Tibial nerve (tissue), 4 donors: ENCODE measurements around the gene MYO3B. TPM values are rescaled to one million over a fixed set of nuclear protein-coding genes. Genes with fewer than 3 reads are reported as not detected.

Experiments
- DNase-seq, 2 donors: peaks; one replicate each; pipeline ENCODE4 v3.0.0-alpha.2; 2019; ENCODE audit warnings: low spot score in 2 of 2
- H3K27ac ChIP-seq, 4 donors: fragments of 200-600 bp; sonication (generic) in 3 of 4; one replicate each; pipeline ENCODE4 v1.5.1; 2017 to 2019; ENCODE audit warnings: mild to moderate bottlenecking in 1 of 4
- H3K27me3 ChIP-seq, 2 donors: fragments of 200-600 bp; sonication (generic) in 1 of 2; one replicate each; pipeline versions ENCODE4 v1.5.1 to v1.6.0; 2017 to 2019
- H3K36me3 ChIP-seq, 3 donors: fragments of 200-600 bp; sonication (generic); one replicate each; pipeline ENCODE4 v1.5.1; 2018 to 2019
- H3K4me1 ChIP-seq, 4 donors: fragments of 200-600 bp; sonication (generic) in 3 of 4; one replicate each; pipeline ENCODE4 v1.5.1; 2017 to 2019
- H3K4me3 ChIP-seq, 4 donors: fragments of 200-600 bp; sonication (generic) in 3 of 4; one replicate each; pipeline ENCODE4 v1.5.1; 2017 to 2019; ENCODE audit warnings: mild to moderate bottlenecking in 1 of 4, moderate library complexity in 1 of 4
- H3K9me3 ChIP-seq, 4 donors: fragments of 200-600 bp; sonication (generic) in 3 of 4; one replicate each; pipeline ENCODE4 v1.5.1; 2017 to 2019
- CTCF ChIP-seq, 5 experiments: fragments of 200-600 bp in 3 of 5; fragments of 450-650 bp in 2 of 5; sonication (generic) in 3 of 5; IDR thresholded peaks; one replicate each; pipeline ENCODE4 v1.5.1; 2016 to 2019; ENCODE audit warnings: antibody characterized with exemption in 5 of 5, mild to moderate bottlenecking in 3 of 5, moderate library complexity in 2 of 5
- EP300 ChIP-seq, 2 donors: sonication (generic); formaldehyde crosslinking; IDR thresholded peaks; one replicate each; pipeline ENCODE4 v1.6.1; 2017; ENCODE audit warnings: antibody characterized with exemption in 2 of 2, mild to moderate bottlenecking in 1 of 2
- POLR2A ChIP-seq, 2 donors: fragments of 450-650 bp; IDR thresholded peaks; one replicate each; pipeline ENCODE4 v1.6.1; 2017; ENCODE audit warnings: antibody characterized with exemption in 2 of 2, mild to moderate bottlenecking in 2 of 2, moderate library complexity in 2 of 2
- WGBS, 2 donors: methylation state at CpG; one replicate each; pipeline ENCODE4 v1.1.5; 2018; 5-methylcytosine and 5-hydroxymethylcytosine counted together
- total RNA-seq, 4 donors: library from RNA; depleted of rRNA; stranded (reverse); fragments of >200 nt; gene quantifications; one replicate each; pipeline ENCODE4 v1.1.0, GENCODE V29; 2016

The MYO3B gene
- total RNA-seq, 4 donors from 2014 or later: 0.22 to 0.63 (median 0.39) TPM; not detected in 1

GRCh38 chr2:170350929-170351826 is 173.2 kb downstream of the MYO3B start:
- no peak for DNase-seq
- H3K36me3 ChIP-seq: no peaks in the 10 kb centered on the region
- no peaks in the 10 kb centered on the region for H3K27me3 ChIP-seq
- no peak overlapping the region for H3K4me3 ChIP-seq
- WGBS, 2 donors: 67 to 68% methylated on average over 4 of the region's 4 CpGs
- no peaks in the 10 kb centered on the region for H3K4me1 ChIP-seq
- no peak for TF ChIP-seq CTCF (IDR thresholded peaks at IDR 0.05)
- TF ChIP-seq EP300 (IDR thresholded peaks at IDR 0.05): no peak
- no peak for TF ChIP-seq POLR2A (IDR thresholded peaks at IDR 0.05)
- no peaks in the 10 kb centered on the region for H3K9me3 ChIP-seq
- H3K27ac ChIP-seq: no peak overlapping the region

GRCh38 chr2:170353723-170354122 is 175.8 kb downstream of the MYO3B start:
- no peak overlapping the region for H3K27ac ChIP-seq
- no peaks in the 10 kb centered on the region for H3K9me3 ChIP-seq
- 84 to 94% methylated on average over 2 of the region's 2 CpGs for WGBS, 2 donors
- no peak overlapping the region for H3K4me3 ChIP-seq
- H3K27me3 ChIP-seq: no peaks in the 10 kb centered on the region
- H3K36me3 ChIP-seq: no peaks in the 10 kb centered on the region
- TF ChIP-seq EP300 (IDR thresholded peaks at IDR 0.05) (no peak), POLR2A (IDR thresholded peaks at IDR 0.05) (no peak), CTCF (IDR thresholded peaks at IDR 0.05) (no peak)
- H3K4me1 ChIP-seq: no peaks in the 10 kb centered on the region
- no peak for DNase-seq

GRCh38 chr2:170354388-170354787 is 176.4 kb downstream of the MYO3B start:
- H3K27me3 ChIP-seq: no peaks in the 10 kb centered on the region
- 45 to 53% methylated on average over 2 of the region's 2 CpGs for WGBS, 2 donors
- no peaks in the 10 kb centered on the region for H3K4me1 ChIP-seq
- DNase-seq: no peak
- H3K27ac ChIP-seq: no peak overlapping the region
- H3K36me3 ChIP-seq: no peaks in the 10 kb centered on the region
- TF ChIP-seq POLR2A (IDR thresholded peaks at IDR 0.05): no peak
- no peak for TF ChIP-seq EP300 (IDR thresholded peaks at IDR 0.05)
- TF ChIP-seq CTCF (IDR thresholded peaks at IDR 0.05): no peak
- no peaks in the 10 kb centered on the region for H3K9me3 ChIP-seq
- no peak overlapping the region for H3K4me3 ChIP-seq

- Histone ChIP-seq H3K36me3 (no peaks in the 10 kb centered on the region), H3K4me1 (no peaks in the 10 kb centered on the region), H3K9me3 (no peaks in the 10 kb centered on the region), H3K27me3 (no peaks in the 10 kb centered on the region), H3K27ac (no peak overlapping the region), H3K4me3 (no peak overlapping the region)
- TF ChIP-seq EP300 (IDR thresholded peaks at IDR 0.05): no peak
- no peak for TF ChIP-seq POLR2A (IDR thresholded peaks at IDR 0.05)
- no peak for TF ChIP-seq CTCF (IDR thresholded peaks at IDR 0.05)
- DNase-seq: no peak
- WGBS, 2 donors: 61 to 72% methylated on average over 2 of the region's 2 CpGs
These were observed 177.2 kb downstream of the MYO3B start for GRCh38 chr2:170354855-170355780.
